ENCODE measurements around the gene FBXW4.

Gene FBXW4

GRCh38 chr10:101565936-101566332, 129.0 kb downstream of the FBXW4 start:
- ATAC-seq = no peak

- no peak for ATAC-seq
Observed at GRCh38 chr10:101565370-101565900, 129.5 kb downstream of the FBXW4 start.

GRCh38 chr10:101564490-101564991, 130.4 kb downstream of the FBXW4 start:
- ATAC-seq = no peak

GRCh38 chr10:101563497-101564040, 131.4 kb downstream of the FBXW4 start:
- ATAC-seq = no peak

GRCh38 chr10:101563007-101563406, 132.0 kb downstream of the FBXW4 start:
- no peak for ATAC-seq

GRCh38 chr10:101562231-101562630, 132.7 kb downstream of the FBXW4 start:
- no peak for ATAC-seq

- ATAC-seq = no peak
Observed at GRCh38 chr10:101561068-101561915, 133.7 kb downstream of the FBXW4 start.

Measured in activated CD4-positive, CD25-positive, alpha-beta regulatory T cell treated with anti-CD3 and anti-CD28 coated beads, Interleukin-2, amount 50 U/mL, for 24 hours (primary cell).